GM23338 (cell line): ENCODE results near the gene SPDL1. TPM values are rescaled to one million over a fixed set of nuclear protein-coding genes. Genes with fewer than 3 reads are reported as not detected.

Source experiments
- ATAC-seq: fragments of 200-7000 bp; cut with Tn5 transposase; 3 replicates; pipeline ENCODE4 v1.9.1; 2020
- DNase-seq: peaks from one replicate; pipeline ENCODE4 v3.0.0-alpha.2; 2015; ENCODE audit warnings: low spot score
- H2AFZ ChIP-seq: fragments of 200-600 bp; sonication (generic); 2 replicates; pipeline ENCODE4 v1.8.0; 2016; ENCODE audit warnings: antibody characterized with exemption, mild to moderate bottlenecking, moderate library complexity
- H3F3A ChIP-seq: fragments of 200-600 bp; sonication (generic); replicated peaks from 2 replicates; pipeline ENCODE4 v1.8.0; 2017; ENCODE audit warnings: antibody characterized with exemption, mixed run types, low read depth
- H3K27ac ChIP-seq: fragments of 200-600 bp; sonication (generic); 2 replicates; pipeline ENCODE4 v1.6.1; 2016; ENCODE audit warnings: low read depth
- H3K27me3 ChIP-seq: fragments of 200-600 bp; sonication (generic); 2 replicates; pipeline ENCODE4 v1.8.0; 2016; ENCODE audit warnings: mild to moderate bottlenecking, mixed run types, moderate library complexity; ENCODE audit not compliant: insufficient read depth
- H3K36me3 ChIP-seq: fragments of 200-600 bp; sonication (generic); 2 replicates; pipeline ENCODE4 v1.8.0; 2016; ENCODE audit warnings: mild to moderate bottlenecking; ENCODE audit not compliant: insufficient read depth
- H3K4me1 ChIP-seq: fragments of 200-600 bp; sonication (generic); 2 replicates; pipeline ENCODE4 v1.8.0; 2016; ENCODE audit warnings: mild to moderate bottlenecking, moderate library complexity; ENCODE audit not compliant: insufficient read depth
- H3K4me2 ChIP-seq: fragments of 200-600 bp; sonication (generic); 2 replicates; pipeline ENCODE4 v1.7.1; 2017; ENCODE audit warnings: mixed run types
- H3K4me3 ChIP-seq: fragments of 200-600 bp; sonication (generic); 2 replicates; pipeline ENCODE4 v1.6.1; 2016; ENCODE audit warnings: mixed run types
- H3K79me2 ChIP-seq: fragments of 200-600 bp; sonication (generic); replicated peaks from 2 replicates; pipeline ENCODE4 v1.8.0; 2017; ENCODE audit warnings: mild to moderate bottlenecking; ENCODE audit not compliant: insufficient read depth
- H3K9me2 ChIP-seq: fragments of 200-600 bp; sonication (generic); 2 replicates; pipeline ENCODE4 v1.8.0; 2017; ENCODE audit not compliant: insufficient read depth
- H4K20me1 ChIP-seq: fragments of 200-600 bp; sonication (generic); replicated peaks from 2 replicates; pipeline ENCODE4 v1.8.0; 2017; ENCODE audit warnings: mild to moderate bottlenecking; ENCODE audit not compliant: insufficient read depth
- H3K27ac Mint-ChIP-seq: 2 replicates; pipeline ENCODE4 v1.8.0; 2020; ENCODE audit warnings: inconsistent platforms, mild to moderate bottlenecking, moderate library complexity, mixed read lengths
- H3K27me3 Mint-ChIP-seq: 3 replicates; pipeline ENCODE4 v1.8.0; 2022; ENCODE audit warnings: low read depth, mild to moderate bottlenecking, moderate library complexity, mixed read lengths, inconsistent platforms; ENCODE audit not compliant: insufficient read depth, poor library complexity
- H3K36me3 Mint-ChIP-seq: 3 replicates; pipeline ENCODE4 v1.8.0; 2021; ENCODE audit warnings: low read depth, mild to moderate bottlenecking, inconsistent platforms, moderate library complexity, mixed read lengths
- H3K4me1 Mint-ChIP-seq: 3 replicates; pipeline ENCODE4 v1.8.0; 2020; ENCODE audit warnings: mild to moderate bottlenecking, inconsistent platforms, mixed read lengths
- H3K4me3 Mint-ChIP-seq: 3 replicates; pipeline ENCODE4 v1.8.0; 2021; ENCODE audit warnings: moderate library complexity, mild to moderate bottlenecking, inconsistent platforms, mixed read lengths
- H3K9me3 Mint-ChIP-seq: 3 replicates; pipeline ENCODE4 v1.8.0; 2020; ENCODE audit warnings: moderate library complexity, mild to moderate bottlenecking, inconsistent platforms, mixed read lengths
- CREB1 ChIP-seq: fragments of 250-450 bp; sonication (Bioruptor Pico); IDR thresholded peaks from 2 replicates; pipeline ENCODE4 v1.5.0; 2020; ENCODE audit warnings: low read depth, mild to moderate bottlenecking, moderate library complexity
- ETS1 ChIP-seq: IDR thresholded peaks from 2 replicates; pipeline ENCODE4 v1.6.1; 2016; ENCODE audit warnings: antibody characterized with exemption
- EZH2 ChIP-seq: fragments of 200-600 bp; sonication (generic); IDR thresholded peaks from one replicate; pipeline ENCODE4 v1.8.0; 2017; ENCODE audit warnings: antibody characterized with exemption, mild to moderate bottlenecking, low read depth; ENCODE audit not compliant: unreplicated experiment
- EZH2phosphoT487 ChIP-seq: fragments of 200-600 bp; sonication (generic); IDR thresholded peaks from one replicate; pipeline ENCODE4 v1.8.1; 2018; ENCODE audit warnings: antibody characterized with exemption; ENCODE audit not compliant: unreplicated experiment
- JUNB ChIP-seq: IDR thresholded peaks from one replicate; pipeline ENCODE4 v1.6.1; 2016; ENCODE audit warnings: antibody characterized with exemption; ENCODE audit not compliant: unreplicated experiment
- NANOG ChIP-seq: IDR thresholded peaks from 2 replicates; pipeline ENCODE4 v1.6.1; 2016; ENCODE audit warnings: antibody characterized with exemption, borderline replicate concordance
- POLR2AphosphoS5 ChIP-seq: IDR thresholded peaks from 2 replicates; pipeline ENCODE4 v1.6.1; 2016; ENCODE audit warnings: antibody characterized with exemption, low read depth
- REST ChIP-seq: IDR thresholded peaks from one replicate; pipeline ENCODE4 v1.6.1; 2018; ENCODE audit warnings: antibody characterized with exemption; ENCODE audit not compliant: unreplicated experiment
- STAT1 ChIP-seq: IDR thresholded peaks from one replicate; pipeline ENCODE4 v1.6.1; 2016; ENCODE audit warnings: antibody characterized with exemption; ENCODE audit not compliant: unreplicated experiment
- ZNF114 ChIP-seq: fragments of 250-450 bp; sonication (Bioruptor Pico); IDR thresholded peaks from 2 replicates; pipeline ENCODE4 v1.5.0; 2020; ENCODE audit warnings: mild to moderate bottlenecking, moderate library complexity
- ZNF331 ChIP-seq: fragments of 250-450 bp; sonication (Bioruptor Pico); IDR thresholded peaks from 2 replicates; pipeline ENCODE4 v1.5.0; 2020; ENCODE audit warnings: low read depth, mild to moderate bottlenecking, moderate library complexity
- polyA plus RNA-seq: library from polyadenylated mRNA; unstranded; fragments of >200 nt; fragmentation: Nextera tagmentation; extraction: Ambion mirVana; gene quantifications from 2 replicates; pipeline ENCODE4 v1.2.1, GENCODE V29; 2016
- total RNA-seq: library from RNA; depleted of rRNA; stranded (reverse); fragments of >200 nt; shearing (Covaris generic); gene quantifications from 2 replicates; pipeline ENCODE4 v1.2.3, GENCODE V29; 2014
- TF ChIP-seq, protein P1 (sequence below): fragments of 250-450 bp; sonication (Bioruptor Pico); IDR thresholded peaks from 2 replicates; pipeline ENCODE4 v1.5.0; 2020; ENCODE audit warnings: mild to moderate bottlenecking, moderate library complexity
- TF ChIP-seq, protein P2 (sequence below), 2 experiments: fragments of 200-600 bp in 1 of 2; sonication (generic) in 1 of 2; conservative IDR thresholded peaks; 2 replicates each; pipeline versions ENCODE4 v1.5.1 to v1.6.1; 2016 to 2017; ENCODE audit warnings: antibody characterized with exemption in 2 of 2, low read depth in 2 of 2, mild to moderate bottlenecking in 2 of 2, moderate library complexity in 1 of 2

SPDL1 gene
- total and polyA plus RNA-seq, 2 experiments from 2014 or later: 76.9 to 79.6 TPM

DNA sequence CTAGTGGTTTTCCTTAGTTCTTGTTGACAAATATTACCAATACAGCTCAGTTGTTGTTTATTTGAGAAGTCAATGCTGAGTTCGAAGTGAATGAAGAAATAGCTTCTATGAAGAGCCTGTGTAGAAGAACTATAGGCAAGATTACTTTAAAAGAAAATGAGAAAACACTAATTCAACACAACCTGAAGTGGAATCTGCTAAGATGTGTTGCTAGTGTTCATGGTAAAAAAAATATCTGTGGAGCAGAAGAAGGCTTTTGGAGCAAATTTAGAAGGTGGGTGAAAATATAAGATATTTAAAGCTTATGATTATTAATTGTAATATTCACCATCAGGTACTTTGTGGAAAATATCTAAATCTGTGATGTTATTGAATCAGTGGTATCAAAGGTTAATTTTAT, 51.0 kb downstream of the SPDL1 start:
- no peak overlapping the region for H2AFZ ChIP-seq
- no peak overlapping the region for H3K27ac ChIP-seq
- no peak overlapping the region for H3K27ac Mint-ChIP-seq
- H3K4me1 ChIP-seq: no peaks in the 10 kb centered on the region; the same call in 1 of the 2 replicates
- no peaks in the 10 kb centered on the region for H3K9me2 ChIP-seq
- H3K27me3 ChIP-seq: peaks cover 16% of the 10 kb centered on the region
- no peaks in the 10 kb centered on the region for H3K36me3 ChIP-seq
- no peaks in the 10 kb centered on the region for H3K79me2 ChIP-seq
- H3K9me3 Mint-ChIP-seq: peaks cover 9% of the 10 kb centered on the region; the same call in 2 of the 3 replicates
- H3K4me3 ChIP-seq: no peak overlapping the region
- no peaks in the 10 kb centered on the region for H4K20me1 ChIP-seq
- no peak for DNase-seq
- peaks cover 17% of the 10 kb centered on the region for H3K27me3 Mint-ChIP-seq
- peaks cover 3% of the 10 kb centered on the region; the same call in 1 of the 3 replicates for H3K4me1 Mint-ChIP-seq
- H3K4me2 ChIP-seq: no peak overlapping the region
- H3F3A ChIP-seq: no peaks in the 10 kb centered on the region
- no peak for ATAC-seq
- no peak overlapping the region for H3K4me3 Mint-ChIP-seq
- H3K36me3 Mint-ChIP-seq: no peaks in the 10 kb centered on the region; the same call in 2 of the 3 replicates
- no peak for TF ChIP-seq POLR2AphosphoS5
- TF ChIP-seq JUNB: no peak
- TF ChIP-seq EZH2phosphoT487: no peak
- TF ChIP-seq ZNF114 (CRISPR knock-in tag): no peak
- no peak for TF ChIP-seq NANOG
- TF ChIP-seq, protein P1, sequence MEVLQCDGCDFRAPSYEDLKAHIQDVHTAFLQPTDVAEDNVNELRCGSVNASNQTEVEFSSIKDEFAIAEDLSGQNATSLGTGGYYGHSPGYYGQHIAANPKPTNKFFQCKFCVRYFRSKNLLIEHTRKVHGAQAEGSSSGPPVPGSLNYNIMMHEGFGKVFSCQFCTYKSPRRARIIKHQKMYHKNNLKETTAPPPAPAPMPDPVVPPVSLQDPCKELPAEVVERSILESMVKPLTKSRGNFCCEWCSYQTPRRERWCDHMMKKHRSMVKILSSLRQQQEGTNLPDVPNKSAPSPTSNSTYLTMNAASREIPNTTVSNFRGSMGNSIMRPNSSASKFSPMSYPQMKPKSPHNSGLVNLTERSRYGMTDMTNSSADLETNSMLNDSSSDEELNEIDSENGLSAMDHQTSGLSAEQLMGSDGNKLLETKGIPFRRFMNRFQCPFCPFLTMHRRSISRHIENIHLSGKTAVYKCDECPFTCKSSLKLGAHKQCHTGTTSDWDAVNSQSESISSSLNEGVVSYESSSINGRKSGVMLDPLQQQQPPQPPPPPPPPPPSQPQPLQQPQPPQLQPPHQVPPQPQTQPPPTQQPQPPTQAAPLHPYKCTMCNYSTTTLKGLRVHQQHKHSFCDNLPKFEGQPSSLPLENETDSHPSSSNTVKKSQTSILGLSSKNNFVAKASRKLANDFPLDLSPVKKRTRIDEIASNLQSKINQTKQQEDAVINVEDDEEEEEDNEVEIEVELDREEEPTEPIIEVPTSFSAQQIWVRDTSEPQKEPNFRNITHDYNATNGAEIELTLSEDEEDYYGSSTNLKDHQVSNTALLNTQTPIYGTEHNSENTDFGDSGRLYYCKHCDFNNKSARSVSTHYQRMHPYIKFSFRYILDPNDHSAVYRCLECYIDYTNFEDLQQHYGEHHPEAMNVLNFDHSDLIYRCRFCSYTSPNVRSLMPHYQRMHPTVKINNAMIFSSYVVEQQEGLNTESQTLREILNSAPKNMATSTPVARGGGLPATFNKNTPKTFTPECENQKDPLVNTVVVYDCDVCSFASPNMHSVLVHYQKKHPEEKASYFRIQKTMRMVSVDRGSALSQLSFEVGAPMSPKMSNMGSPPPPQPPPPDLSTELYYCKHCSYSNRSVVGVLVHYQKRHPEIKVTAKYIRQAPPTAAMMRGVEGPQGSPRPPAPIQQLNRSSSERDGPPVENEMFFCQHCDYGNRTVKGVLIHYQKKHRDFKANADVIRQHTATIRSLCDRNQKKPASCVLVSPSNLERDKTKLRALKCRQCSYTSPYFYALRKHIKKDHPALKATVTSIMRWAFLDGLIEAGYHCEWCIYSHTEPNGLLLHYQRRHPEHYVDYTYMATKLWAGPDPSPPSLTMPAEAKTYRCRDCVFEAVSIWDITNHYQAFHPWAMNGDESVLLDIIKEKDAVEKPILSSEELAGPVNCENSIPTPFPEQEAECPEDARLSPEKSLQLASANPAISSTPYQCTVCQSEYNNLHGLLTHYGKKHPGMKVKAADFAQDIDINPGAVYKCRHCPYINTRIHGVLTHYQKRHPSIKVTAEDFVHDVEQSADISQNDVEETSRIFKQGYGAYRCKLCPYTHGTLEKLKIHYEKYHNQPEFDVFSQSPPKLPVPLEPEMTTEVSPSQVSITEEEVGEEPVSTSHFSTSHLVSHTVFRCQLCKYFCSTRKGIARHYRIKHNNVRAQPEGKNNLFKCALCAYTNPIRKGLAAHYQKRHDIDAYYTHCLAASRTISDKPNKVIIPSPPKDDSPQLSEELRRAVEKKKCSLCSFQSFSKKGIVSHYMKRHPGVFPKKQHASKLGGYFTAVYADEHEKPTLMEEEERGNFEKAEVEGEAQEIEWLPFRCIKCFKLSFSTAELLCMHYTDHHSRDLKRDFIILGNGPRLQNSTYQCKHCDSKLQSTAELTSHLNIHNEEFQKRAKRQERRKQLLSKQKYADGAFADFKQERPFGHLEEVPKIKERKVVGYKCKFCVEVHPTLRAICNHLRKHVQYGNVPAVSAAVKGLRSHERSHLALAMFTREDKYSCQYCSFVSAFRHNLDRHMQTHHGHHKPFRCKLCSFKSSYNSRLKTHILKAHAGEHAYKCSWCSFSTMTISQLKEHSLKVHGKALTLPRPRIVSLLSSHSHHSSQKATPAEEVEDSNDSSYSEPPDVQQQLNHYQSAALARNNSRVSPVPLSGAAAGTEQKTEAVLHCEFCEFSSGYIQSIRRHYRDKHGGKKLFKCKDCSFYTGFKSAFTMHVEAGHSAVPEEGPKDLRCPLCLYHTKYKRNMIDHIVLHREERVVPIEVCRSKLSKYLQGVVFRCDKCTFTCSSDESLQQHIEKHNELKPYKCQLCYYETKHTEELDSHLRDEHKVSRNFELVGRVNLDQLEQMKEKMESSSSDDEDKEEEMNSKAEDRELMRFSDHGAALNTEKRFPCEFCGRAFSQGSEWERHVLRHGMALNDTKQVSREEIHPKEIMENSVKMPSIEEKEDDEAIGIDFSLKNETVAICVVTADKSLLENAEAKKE (CRISPR knock-in tag): no peak
- TF ChIP-seq STAT1: no peak
- TF ChIP-seq EZH2: no peak
- TF ChIP-seq ZNF331 (CRISPR knock-in tag): no peak
- TF ChIP-seq, protein P2, sequence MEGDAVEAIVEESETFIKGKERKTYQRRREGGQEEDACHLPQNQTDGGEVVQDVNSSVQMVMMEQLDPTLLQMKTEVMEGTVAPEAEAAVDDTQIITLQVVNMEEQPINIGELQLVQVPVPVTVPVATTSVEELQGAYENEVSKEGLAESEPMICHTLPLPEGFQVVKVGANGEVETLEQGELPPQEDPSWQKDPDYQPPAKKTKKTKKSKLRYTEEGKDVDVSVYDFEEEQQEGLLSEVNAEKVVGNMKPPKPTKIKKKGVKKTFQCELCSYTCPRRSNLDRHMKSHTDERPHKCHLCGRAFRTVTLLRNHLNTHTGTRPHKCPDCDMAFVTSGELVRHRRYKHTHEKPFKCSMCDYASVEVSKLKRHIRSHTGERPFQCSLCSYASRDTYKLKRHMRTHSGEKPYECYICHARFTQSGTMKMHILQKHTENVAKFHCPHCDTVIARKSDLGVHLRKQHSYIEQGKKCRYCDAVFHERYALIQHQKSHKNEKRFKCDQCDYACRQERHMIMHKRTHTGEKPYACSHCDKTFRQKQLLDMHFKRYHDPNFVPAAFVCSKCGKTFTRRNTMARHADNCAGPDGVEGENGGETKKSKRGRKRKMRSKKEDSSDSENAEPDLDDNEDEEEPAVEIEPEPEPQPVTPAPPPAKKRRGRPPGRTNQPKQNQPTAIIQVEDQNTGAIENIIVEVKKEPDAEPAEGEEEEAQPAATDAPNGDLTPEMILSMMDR (conservative IDR thresholded peaks at IDR 0.05; ENCODE audit: low read depth in 2 of 2): no peak
- TF ChIP-seq REST: no peak
- no peak for TF ChIP-seq ETS1
- no peak for TF ChIP-seq CREB1 (CRISPR knock-in tag)
